HCT116 (cell line): ENCODE results near the gene RBFOX2. TPM values are rescaled to one million over a fixed set of nuclear protein-coding genes. Genes with fewer than 3 reads are reported as not detected.
"Not testable (repeated sequence)": the region's sequence is repeated elsewhere in the genome, so short reads cannot be mapped to it uniquely, and the experiment has no call there.

Experiments used
- ATAC-seq: fragments of 200-7000 bp; cut with Tn5 transposase; 2 replicates; pipeline ENCODE4 v1.9.1; 2020; ENCODE audit warnings: mild to moderate bottlenecking, moderate library complexity
- BruUV-seq: library from RNA; stranded (reverse); fragments of 400-500 nt; replicated peaks from 2 replicates; lab custom pipeline; 2021; lab: Mats Ljungman, UMichigan
- CTCF ChIA-PET: fragments of 300-600 bp; sonication (Branson Sonifier 250); formaldehyde crosslinking; loops from one replicate; lab custom pipeline; 2021; ENCODE audit warnings: antibody characterized with exemption; lab: Charles Lee
- POLR2A ChIA-PET: fragments of 300-600, 350-600 bp; sonication (Branson Sonifier 250); formaldehyde crosslinking; loops from one replicate; lab custom pipeline; 2021; ENCODE audit warnings: antibody characterized with exemption; lab: Charles Lee
- RAD21 ChIA-PET, 2 experiments: fragments of 300-600 bp; sonication (Branson Sonifier 250); formaldehyde crosslinking; loops; one replicate each; lab custom pipeline; 2023; ENCODE audit warnings: low total read pairs in 2 of 2; ENCODE audit not compliant: uncharacterized antibody in 2 of 2, unreplicated experiment in 2 of 2, low non-redundant PET in 1 of 2; lab: Charles Lee
- DNase-seq: peaks from one replicate; pipeline ENCODE4 v3.0.0-alpha.2; 2010; ENCODE audit warnings: low read depth, low spot score
- H2AFZ ChIP-seq: fragments of 200-600 bp; shearing (Covaris generic), sonication (generic); 2 replicates; pipeline ENCODE4 v1.6.1; 2017; ENCODE audit warnings: low read depth, mixed run types, mixed read lengths, antibody characterized with exemption, low read length; ENCODE audit not compliant: poor library complexity, severe bottlenecking
- H3K27ac ChIP-seq: 2 replicates; pipeline ENCODE4 v1.5.1; 2012; ENCODE audit warnings: low read depth, low read length
- H3K27me3 ChIP-seq: fragments of 200-600 bp; sonication (generic); 2 replicates; pipeline ENCODE4 v1.6.1; 2016; ENCODE audit warnings: mixed run types, low read length, mixed read lengths; ENCODE audit not compliant: insufficient read depth
- H3K36me3 ChIP-seq, 2 experiments: fragments of 200-500 bp in 1 of 2; fragments of 200-600 bp in 1 of 2; sonication (Bioruptor generic) in 1 of 2; sonication (generic) in 1 of 2; 2 replicates each; pipeline versions ENCODE4 v1.5.1 to v1.6.1; 2014 to 2016; ENCODE audit warnings: low read length in 2 of 2, inconsistent platforms in 1 of 2, mixed read lengths in 1 of 2, mixed run types in 1 of 2; ENCODE audit not compliant: insufficient read depth in 2 of 2, control insufficient read depth in 1 of 2
- H3K4me1 ChIP-seq, 2 experiments: fragments of 200-600 bp in 1 of 2; sonication (generic) in 1 of 2; 2 replicates each; pipeline versions ENCODE4 v1.5.1 to v1.6.1; 2012 to 2017; ENCODE audit warnings: low read length in 2 of 2, inconsistent platforms in 1 of 2, mild to moderate bottlenecking in 1 of 2, mixed read lengths in 1 of 2, mixed run types in 1 of 2, moderate library complexity in 1 of 2; ENCODE audit not compliant: insufficient read depth in 2 of 2, control insufficient read depth in 1 of 2
- H3K4me2 ChIP-seq: fragments of 200-600 bp; sonication (generic); 2 replicates; pipeline ENCODE4 v1.6.1; 2017; ENCODE audit warnings: mixed run types, low read length, mixed read lengths
- H3K4me3 ChIP-seq, 2 experiments: fragments of 200-600 bp in 1 of 2; sonication (generic) in 1 of 2; replicated peaks in 1 of 2; 2 replicates each; pipeline ENCODE4 v1.5.1; 2011 to 2016; ENCODE audit warnings: low read length in 2 of 2, control low read depth in 1 of 2, low read depth in 1 of 2, mild to moderate bottlenecking in 1 of 2, mixed read lengths in 1 of 2, mixed run types in 1 of 2
- H3K79me2 ChIP-seq: fragments of 200-600 bp; sonication (generic); 2 replicates; pipeline ENCODE4 v1.6.1; 2017; ENCODE audit warnings: mild to moderate bottlenecking, mixed run types, low read length, moderate library complexity, mixed read lengths; ENCODE audit not compliant: insufficient read depth
- H3K9ac ChIP-seq: fragments of 200-600 bp; sonication (generic); 2 replicates; pipeline ENCODE4 v1.6.1; 2016; ENCODE audit warnings: low read length, mixed read lengths
- H3K9me2 ChIP-seq: fragments of 200-600 bp; sonication (generic), shearing (Covaris generic); 2 replicates; pipeline ENCODE4 v1.6.1; 2017; ENCODE audit warnings: mixed run types, mild to moderate bottlenecking, moderate library complexity; ENCODE audit not compliant: insufficient read depth
- H3K9me3 ChIP-seq, 2 experiments: fragments of 200-500 bp in 1 of 2; fragments of 200-600 bp in 1 of 2; sonication (Bioruptor generic) in 1 of 2; sonication (generic) in 1 of 2; 2 replicates each; pipeline ENCODE4 v1.6.1; 2014 to 2017; ENCODE audit warnings: low read length in 2 of 2, mixed read lengths in 2 of 2, inconsistent platforms in 1 of 2, low read depth in 1 of 2, mild to moderate bottlenecking in 1 of 2, mixed run types in 1 of 2, moderate library complexity in 1 of 2; ENCODE audit not compliant: control insufficient read depth in 1 of 2, insufficient read depth in 1 of 2
- H4K20me1 ChIP-seq: fragments of 200-600 bp; sonication (generic), shearing (Covaris generic); 2 replicates; pipeline ENCODE4 v1.6.1; 2017; ENCODE audit warnings: mixed run types, mild to moderate bottlenecking, moderate library complexity; ENCODE audit not compliant: insufficient read depth
- CEBPB ChIP-seq: IDR thresholded peaks from 2 replicates; pipeline ENCODE4 v1.6.1; 2012; ENCODE audit warnings: low read depth
- CTCF ChIP-seq, 3 experiments: fragments of 200-600 bp in 1 of 3; sonication (generic) in 1 of 3; IDR thresholded peaks in 2 of 3; conservative IDR thresholded peaks in 1 of 3; 2 replicates each; pipeline ENCODE4 v1.5.1; 2012 to 2017; ENCODE audit warnings: low read depth in 2 of 3, low read length in 2 of 3, antibody characterized with exemption in 1 of 3, borderline replicate concordance in 1 of 3, control low read depth in 1 of 3, mild to moderate bottlenecking in 1 of 3, mixed read lengths in 1 of 3, mixed run types in 1 of 3, moderate library complexity in 1 of 3; ENCODE audit not compliant: insufficient read depth in 1 of 3
- EGR1 ChIP-seq: IDR thresholded peaks from 2 replicates; pipeline ENCODE4 v1.6.1; 2012; ENCODE audit warnings: low read depth
- FOSL1 ChIP-seq: IDR thresholded peaks from 2 replicates; pipeline ENCODE4 v1.6.1; 2012; ENCODE audit warnings: low read depth
- JUND ChIP-seq: IDR thresholded peaks from 2 replicates; pipeline ENCODE4 v1.6.1; 2012
- MAX ChIP-seq: IDR thresholded peaks from 2 replicates; pipeline ENCODE4 v1.6.1; 2012
- POLR2A ChIP-seq: IDR thresholded peaks from 2 replicates; pipeline ENCODE4 v1.7.0; 2011; ENCODE audit warnings: borderline replicate concordance; ENCODE audit not compliant: insufficient read depth, insufficient read length; ENCODE audit errors: extremely low read depth
- RAD21 ChIP-seq: IDR thresholded peaks from 2 replicates; pipeline ENCODE4 v1.6.1; 2012; ENCODE audit warnings: low read depth, mild to moderate bottlenecking
- TCF7L2 ChIP-seq: IDR thresholded peaks from 2 replicates; pipeline ENCODE4 v1.7.0; 2011; ENCODE audit warnings: borderline replicate concordance, inconsistent platforms; ENCODE audit not compliant: insufficient read depth, insufficient read length; ENCODE audit errors: extremely low read depth
- YY1 ChIP-seq: IDR thresholded peaks from 2 replicates; pipeline ENCODE4 v1.6.1; 2011; ENCODE audit warnings: low read length, low read depth, moderate library complexity, mild to moderate bottlenecking; ENCODE audit not compliant: insufficient replicate concordance; ENCODE audit errors: extremely low read depth
- ZBTB33 ChIP-seq: IDR thresholded peaks from 2 replicates; pipeline ENCODE4 v1.6.1; 2011; ENCODE audit warnings: mild to moderate bottlenecking, low read length, moderate library complexity; ENCODE audit not compliant: insufficient replicate concordance; ENCODE audit errors: extremely low read depth
- ZFX ChIP-seq: fragments of 450-650 bp; IDR thresholded peaks from 2 replicates; pipeline ENCODE4 v1.6.1; 2017
- intact Hi-C: fragments of 100-400 bp; cut with micrococcal nuclease; formaldehyde crosslinking; loops from 2 replicates; pipeline ENCODE4 v1.10.0; 2022
- total RNA-seq: library from RNA; stranded (reverse); gene quantifications from one replicate; pipeline ENCODE4 v1.2.1, GENCODE V29; 2021; ENCODE audit not compliant: unreplicated experiment

Gene RBFOX2
- total RNA-seq, 1 experiment from 2014 or later = 83.9 TPM

- ChIA-PET POLR2A (no interaction called here), RAD21 (no interaction called here)
- Histone ChIP-seq H2AFZ (no peak overlapping the region), H3K9ac (no peak overlapping the region), H3K27ac (no peak overlapping the region), H3K27me3 (no peaks in the 10 kb centered on the region), H3K79me2 (peaks cover 84% of the 10 kb centered on the region)
- no TSS peak for BruUV-seq
- intact Hi-C loops = no loop called here
- TF ChIP-seq TCF7L2 (no peak), POLR2A (no peak), YY1 (no peak), EGR1 (no peak), JUND (no peak), ZBTB33 (no peak), RAD21 (no peak), CEBPB (no peak), MAX (no peak), FOSL1 (no peak), CTCF (IDR thresholded peaks at IDR 0.05 in 2 of 3, conservative IDR thresholded peaks at IDR 0.05 in 1 of 3; ENCODE audit: borderline replicate concordance in 1 of 3, insufficient read depth in 1 of 3, low read depth in 2 of 3, low read length in 2 of 3) (no peak), ZFX (no peak)
- TF ChIP-seq, all 23 proteins: peak for 0
- ATAC-seq (no peak), DNase-seq (no peak)
- H3K4me2 ChIP-seq = no peak overlapping the region
- H3K4me1 ChIP-seq = peaks cover 0 to 2% of the 10 kb centered on the region in 2 experiments; a peak in 3 of 4 replicates
- CTCF ChIA-PET = interaction anchor here (0.9 kb wide), 1 partner anchor 44 kb away, joined by 3 read pairs; no protein-coding TSS in a partner anchor
- no peaks in the 10 kb centered on the region for H3K9me2 ChIP-seq
- H3K4me3 ChIP-seq = no peak overlapping the region
- no peaks in the 10 kb centered on the region for H4K20me1 ChIP-seq
- peaks cover 0 to 4% of the 10 kb centered on the region in 2 experiments; a peak in 1 of 4 replicates for H3K36me3 ChIP-seq
- H3K9me3 ChIP-seq = no peaks in the 10 kb centered on the region
These were observed 6.9 kb downstream of the RBFOX2 start for GRCh38 chr22:36021606-36022153.

- H3K4me2 ChIP-seq, H3K4me1 ChIP-seq, CTCF ChIA-PET, DNase-seq, ATAC-seq, POLR2A ChIA-PET, BruUV-seq, H2AFZ ChIP-seq, H3K9me2 ChIP-seq, intact Hi-C loops, RAD21 ChIA-PET, H3K27me3 ChIP-seq, H3K27ac ChIP-seq, H3K36me3 ChIP-seq, H4K20me1 ChIP-seq, H3K9me3 ChIP-seq, H3K4me3 ChIP-seq, H3K9ac ChIP-seq: not testable (repeated sequence)
- H3K79me2 ChIP-seq = peaks cover 85% of the 10 kb centered on the region
These were observed 7.8 kb downstream of the RBFOX2 start for GRCh38 chr22:36020865-36021264.
